Stimulated activated CD8-positive, alpha-beta memory T cell treated with anti-CD3 and anti-CD28 coated beads, Interleukin-12 subunit alpha, Interleukin-12 subunit beta, amount 100 ng/mL, for 24 hours (primary cell): ENCODE results near the gene NAALAD2.
"Not testable (repeated sequence)": the region's sequence is repeated elsewhere in the genome, so short reads cannot be mapped to it uniquely, and the experiment has no call there.

Experiments
- DNase-seq: peaks from one replicate; pipeline ENCODE4 v3.0.0-alpha.2; 2020; ENCODE audit errors: extremely low read depth

The NAALAD2 gene

DNA sequence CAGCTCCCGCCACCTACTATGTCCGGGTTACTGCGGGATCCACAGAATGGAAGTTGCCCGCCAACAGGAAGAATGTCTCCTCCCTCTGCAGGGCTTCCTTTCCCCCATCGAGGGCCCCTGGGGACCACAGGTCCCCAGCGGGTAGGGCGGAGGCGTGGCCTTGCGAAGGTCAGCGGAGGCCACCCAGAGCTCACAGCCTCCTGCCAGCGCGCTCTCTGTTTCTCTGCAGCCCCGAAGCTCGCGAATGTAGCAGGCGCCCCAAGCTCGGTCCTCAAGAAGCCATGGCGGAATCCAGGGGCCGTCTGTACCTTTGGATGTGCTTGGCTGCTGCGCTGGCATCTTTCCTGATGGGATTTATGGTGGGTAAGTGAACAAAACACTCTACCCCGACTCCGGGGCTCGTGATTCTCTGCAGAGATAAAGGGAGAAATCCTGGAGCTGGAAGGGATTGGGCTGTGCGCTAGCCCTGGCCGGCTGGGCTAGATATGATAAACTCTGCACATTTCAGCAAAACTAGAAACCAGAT lies at the start of gene NAALAD2:
TSS of gene NAALAD2 (plus strand) at position 186 of the 526 bp plus-strand sequence. CDS start at position 282, 96 bp downstream.
- no peak for DNase-seq

GRCh38 chr11:90085650-90086049 lies 48.8 kb upstream of the NAALAD2 start, which contains the start of gene UBTFL1:
UBTFL1 (plus strand) TSS chr11:90085950; CDS start chr11:90085950, 0 bp downstream.
- DNase-seq = not testable (repeated sequence)

DNA sequence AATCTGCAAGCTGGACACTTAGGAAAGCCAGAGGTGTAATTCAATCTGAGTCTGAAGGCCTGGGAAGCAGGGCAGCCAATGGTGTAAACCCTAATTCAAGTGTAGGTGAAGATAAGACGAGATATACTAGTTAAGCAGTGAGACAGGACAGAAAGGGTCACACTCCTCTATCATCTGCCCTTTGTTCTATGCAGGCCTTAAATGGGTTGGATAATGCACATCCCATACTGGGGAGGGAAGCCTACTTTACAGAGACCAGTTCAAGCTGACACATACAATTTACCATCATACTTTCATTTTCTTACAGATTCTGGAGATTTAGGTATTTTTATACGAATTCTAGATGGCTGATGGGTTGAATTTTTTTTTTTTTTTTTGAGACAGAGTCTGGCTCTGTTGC lies 45.7 kb upstream of the NAALAD2 start:
- DNase-seq = not testable (repeated sequence)

- DNase-seq = not testable (repeated sequence)
Observed at GRCh38 chr11:90095230-90095924, 39.1 kb upstream of the NAALAD2 start.

GRCh38 chr11:90098261-90098660 lies 36.2 kb upstream of the NAALAD2 start:
- not testable (repeated sequence) for DNase-seq

- DNase-seq = no peak
Observed at GRCh38 chr11:90100431-90100830, 34.0 kb upstream of the NAALAD2 start.

GRCh38 chr11:90113541-90113940 lies 20.9 kb upstream of the NAALAD2 start:
- DNase-seq = no peak

DNA sequence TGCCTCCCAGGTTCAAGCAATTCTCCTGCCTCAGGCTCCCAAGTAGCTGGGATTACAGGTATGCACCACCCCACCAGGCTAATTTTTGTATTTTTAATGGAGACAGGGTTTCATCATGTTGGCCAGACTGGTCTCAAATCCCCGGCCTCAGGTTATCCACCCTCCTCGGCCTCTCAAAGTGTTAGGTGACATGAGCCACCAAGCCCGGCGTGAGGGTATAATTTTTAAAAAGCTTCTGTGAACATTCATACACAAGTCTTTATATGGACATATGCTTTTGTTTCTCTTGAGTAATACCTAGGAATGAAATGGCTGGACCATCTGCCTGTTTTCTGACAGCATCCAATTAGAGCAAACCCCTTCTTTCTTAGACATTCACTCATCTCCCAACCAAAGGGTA lies 14.3 kb upstream of the NAALAD2 start:
- no peak for DNase-seq

- no peak for DNase-seq
Observed at GRCh38 chr11:90124371-90124770, 10.1 kb upstream of the NAALAD2 start.

GRCh38 chr11:90124946-90125345 lies 9.5 kb upstream of the NAALAD2 start:
- DNase-seq = no peak

- DNase-seq = no peak
Observed at GRCh38 chr11:90133560-90134477, 644 bp upstream of the NAALAD2 start.

DNA sequence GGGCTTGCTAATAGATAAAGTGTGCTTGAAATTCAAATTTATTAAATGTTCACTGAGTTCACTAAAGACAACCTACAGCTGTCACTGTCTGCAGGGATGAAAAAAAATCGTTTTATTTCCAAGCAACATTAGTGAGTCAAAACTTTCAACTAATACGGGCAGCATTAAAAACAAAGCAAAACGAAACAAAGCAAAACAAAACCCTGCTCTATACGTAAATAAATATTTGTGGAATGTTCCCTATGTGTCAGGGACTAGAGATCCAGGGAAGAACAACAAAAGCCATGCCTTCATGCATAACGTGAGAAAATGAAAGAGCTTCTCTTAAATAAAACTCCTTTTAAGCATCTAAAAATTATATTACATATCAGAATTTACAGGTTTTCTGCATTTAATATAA lies 553 bp downstream of the NAALAD2 start:
- DNase-seq = no peak

DNA sequence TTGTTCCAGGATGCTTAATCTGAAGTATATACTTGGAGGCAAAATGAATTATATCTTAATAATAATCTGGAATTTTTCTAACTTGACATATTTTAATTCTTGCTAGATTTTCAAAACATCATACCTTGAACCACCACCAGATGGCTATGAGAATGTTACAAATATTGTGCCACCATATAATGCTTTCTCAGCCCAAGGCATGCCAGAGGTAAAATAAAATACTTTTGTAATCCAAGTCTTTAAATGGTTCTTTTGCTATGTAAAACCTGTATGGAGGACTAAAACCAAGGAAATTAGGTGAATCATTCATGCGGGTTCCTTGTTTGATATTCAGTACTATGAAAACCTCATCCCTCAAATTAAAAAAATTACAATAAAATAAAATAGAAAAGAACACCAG lies 14.4 kb downstream of the NAALAD2 start:
- DNase-seq = no peak

DNA sequence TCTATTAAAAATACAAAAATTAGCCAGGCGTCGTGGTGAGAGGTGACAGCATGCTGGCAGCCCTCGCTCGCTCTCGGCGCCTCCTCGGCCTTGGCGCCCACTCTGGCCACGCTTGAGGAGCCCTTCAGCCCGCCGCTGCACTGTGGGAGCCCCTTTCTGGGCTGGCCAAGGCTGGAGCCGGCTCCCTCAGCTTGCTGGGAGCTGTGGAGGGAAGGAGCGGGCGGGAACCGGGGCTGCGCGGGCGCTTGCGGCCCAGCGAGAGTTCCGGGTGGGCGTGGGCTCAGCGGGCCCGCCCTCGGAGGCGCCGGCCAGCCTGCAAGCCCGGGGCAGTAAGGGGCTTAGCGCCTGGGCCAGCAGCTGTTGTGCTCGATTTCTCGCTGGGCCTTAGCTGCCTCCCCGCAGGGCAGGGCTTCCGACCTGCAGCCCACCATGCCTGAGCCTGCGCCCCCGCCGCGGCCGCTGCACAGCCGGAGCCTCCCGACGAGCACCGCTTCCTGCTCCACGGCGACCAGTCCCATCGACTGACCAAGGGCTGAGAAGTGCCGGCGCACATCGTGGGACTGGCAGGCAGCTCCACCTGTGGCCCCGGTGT lies 32.6 kb downstream of the NAALAD2 start:
- not testable (repeated sequence) for DNase-seq

GRCh38 chr11:90167704-90168103 lies 33.2 kb downstream of the NAALAD2 start:
- DNase-seq = not testable (repeated sequence)

DNA sequence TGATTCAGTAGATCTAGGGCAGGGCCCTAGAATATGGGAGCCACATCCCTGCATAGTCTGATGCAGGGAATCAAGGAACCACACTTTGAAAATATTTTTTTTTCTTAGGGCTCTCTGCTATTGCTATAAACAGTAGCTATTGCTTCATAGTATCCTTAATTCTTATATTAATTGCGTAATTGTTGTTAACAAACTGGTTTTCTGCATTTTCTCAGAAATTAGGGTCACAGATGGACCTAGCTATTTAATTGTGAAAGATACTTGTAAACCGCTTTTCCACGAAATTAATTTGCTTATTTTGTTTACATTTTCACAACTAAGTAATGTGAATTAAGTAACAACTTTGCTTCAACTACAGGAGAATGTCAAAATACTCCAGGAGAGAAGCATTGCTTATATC lies 34.1 kb downstream of the NAALAD2 start:
- no peak for DNase-seq

DNA sequence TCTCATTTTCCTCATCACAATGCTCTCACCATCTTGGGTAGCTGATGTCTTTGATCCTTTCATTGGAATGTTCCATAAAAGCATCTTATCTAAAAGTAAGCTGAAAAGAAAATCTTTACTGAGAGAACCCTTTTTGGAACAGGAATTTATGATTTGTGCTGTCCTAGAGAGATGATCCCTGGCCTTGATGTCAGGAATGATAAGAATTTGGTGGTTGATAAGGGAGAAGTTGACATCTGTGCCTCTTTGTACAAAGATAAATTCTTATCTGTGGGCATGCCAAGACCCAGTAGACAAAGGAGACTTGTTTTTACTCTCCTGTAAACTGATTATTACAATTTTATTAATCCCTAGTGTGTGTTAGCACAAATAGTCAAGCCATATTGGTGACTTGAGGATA lies 36.9 kb downstream of the NAALAD2 start:
- no peak for DNase-seq

GRCh38 chr11:90176069-90176468 lies 41.6 kb downstream of the NAALAD2 start:
- DNase-seq = no peak

DNA sequence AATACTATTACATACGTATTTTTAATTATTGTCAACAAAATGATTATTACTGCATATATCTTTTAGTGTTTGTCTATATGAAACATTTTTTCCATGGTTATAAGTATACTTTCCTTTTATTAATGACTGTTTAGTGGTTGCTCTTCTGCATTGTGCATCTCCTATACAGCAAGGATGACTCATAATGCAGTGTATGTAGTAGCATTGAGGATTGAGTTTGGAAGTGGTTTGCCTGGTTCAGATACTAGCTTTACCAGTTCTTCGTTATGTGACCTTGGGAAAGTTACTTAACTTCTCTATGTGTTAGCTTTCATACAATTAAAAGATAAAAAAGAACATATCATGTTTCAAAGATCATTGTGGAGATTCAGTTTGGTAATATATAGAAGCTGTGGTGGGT lies 44.3 kb downstream of the NAALAD2 start:
- DNase-seq = no peak

- DNase-seq = no peak
Observed at GRCh38 chr11:90179923-90180322, 45.5 kb downstream of the NAALAD2 start.

DNA sequence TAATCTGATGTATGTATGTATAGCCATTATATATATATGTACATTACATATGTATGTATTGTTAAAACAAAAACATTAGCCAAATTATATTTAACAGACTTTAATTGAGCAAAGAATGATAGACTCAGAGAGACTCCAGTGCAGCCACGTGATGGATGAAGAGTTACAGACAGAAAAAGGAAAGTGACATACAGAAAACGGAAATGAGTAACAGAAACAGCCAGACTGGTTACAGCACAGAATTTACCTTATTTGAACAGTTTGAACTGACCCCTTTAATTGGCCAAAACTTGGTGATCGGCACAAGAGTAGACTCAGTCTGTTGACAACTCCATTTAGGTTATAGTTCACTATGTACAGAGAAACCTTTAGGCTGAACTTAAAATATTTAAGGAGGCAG lies 53.4 kb downstream of the NAALAD2 start:
- no peak for DNase-seq

GRCh38 chr11:90189011-90189410 lies 54.5 kb downstream of the NAALAD2 start:
- no peak for DNase-seq
